K562 (cell line): ENCODE results near the gene PLAAT4. TPM values are rescaled to one million over a fixed set of nuclear protein-coding genes. Genes with fewer than 3 reads are reported as not detected.

Experiments used
- E2F4 ChIP-seq: sonication (generic); formaldehyde crosslinking; IDR thresholded peaks from 2 replicates; pipeline ENCODE4 v1.8.0; 2022; ENCODE audit warnings: mild to moderate bottlenecking, low read depth, missing genetic modification reagents
- ESRRB ChIP-seq: fragments of 250-450 bp; sonication (Bioruptor Pico); IDR thresholded peaks from 2 replicates; pipeline ENCODE4 v1.5.0; 2020; ENCODE audit warnings: mild to moderate bottlenecking, moderate library complexity, borderline replicate concordance
- FOXP1 ChIP-seq: sonication (generic); formaldehyde crosslinking; IDR thresholded peaks from 2 replicates; pipeline ENCODE4 v1.8.0; 2022; ENCODE audit warnings: mild to moderate bottlenecking, missing genetic modification reagents
- SIN3B ChIP-seq: fragments of 450-650 bp; IDR thresholded peaks from 2 replicates; pipeline ENCODE4 v1.6.1; 2017; ENCODE audit warnings: low read depth, mild to moderate bottlenecking, moderate library complexity
- TEAD1 ChIP-seq, 2 experiments: fragments of 450-650 bp in 1 of 2; sonication (generic) in 1 of 2; formaldehyde crosslinking; IDR thresholded peaks; 2 replicates each; pipeline versions ENCODE4 v1.4.0 to v1.8.0; 2020 to 2022; ENCODE audit warnings: mild to moderate bottlenecking in 2 of 2, missing genetic modification reagents in 1 of 2
- ZNF165 ChIP-seq: fragments of 250-450 bp; sonication (Bioruptor Pico); IDR thresholded peaks from 2 replicates; pipeline ENCODE4 v1.4.0; 2020; ENCODE audit warnings: borderline replicate concordance
- ZNF589 ChIP-seq: fragments of 200-800 bp; sonication (Bioruptor generic); IDR thresholded peaks from 2 replicates; pipeline ENCODE4 v1.6.1; 2016; ENCODE audit warnings: low read depth, missing genetic modification characterization, missing compliant biosample characterization
- ZNF609 ChIP-seq: sonication (generic); formaldehyde crosslinking; IDR thresholded peaks from 2 replicates; pipeline ENCODE4 v1.8.1; 2023; ENCODE audit warnings: missing genetic modification reagents, mild to moderate bottlenecking, borderline replicate concordance
- polyA plus RNA-seq, 8 experiments: library from polyadenylated mRNA; depleted of rRNA in 4 of 8; stranded (reverse) in 5 of 8; unstranded in 3 of 8; fragments of >200 nt; fragmentation: Nextera tagmentation in 2 of 8; fragmentation: Illumina TruSeq in 1 of 8; extraction: Ambion mirVana in 2 of 8; extraction: Trizol in 1 of 8; gene quantifications; 2 replicates each; pipeline versions ENCODE4 v1.2.1 to v1.2.3, GENCODE V29; 2011 to 2014; ENCODE audit warnings: inconsistent platforms in 1 of 8, missing spikeins in 1 of 8
- total RNA-seq, 7 experiments: library from RNA; depleted of rRNA in 6 of 7; stranded (reverse); fragments of >200 nt in 6 of 7; fragmentation: Illumina TruSeq in 2 of 7; extraction: Trizol in 2 of 7; gene quantifications; 2 replicates each; pipeline versions ENCODE4 v1.2.1 to v1.2.3, GENCODE V29; 2011 to 2021; ENCODE audit warnings: low replicate concordance in 1 of 7
- TF ChIP-seq, protein P1 (sequence below), 3 experiments: fragments of 200-800 bp in 1 of 3; fragments of 250-450 bp in 1 of 3; fragments of 450-650 bp in 1 of 3; sonication (Bioruptor Pico) in 1 of 3; sonication (Bioruptor generic) in 1 of 3; formaldehyde crosslinking in 1 of 3; IDR thresholded peaks; 2 replicates each; pipeline versions ENCODE4 v1.6.1 to v1.8.0; 2016 to 2022; ENCODE audit warnings: mild to moderate bottlenecking in 2 of 3, missing genetic modification characterization in 2 of 3, missing compliant biosample characterization in 1 of 3, moderate library complexity in 1 of 3
- TF ChIP-seq, protein P2 (sequence below): IDR thresholded peaks from 2 replicates; pipeline ENCODE4 v1.6.1; 2014; ENCODE audit warnings: antibody characterized with exemption

The PLAAT4 gene
- total and polyA plus RNA-seq, 9 of the 15 experiments (the other 6 are each of a cell fraction or from before 2014, with no cell fraction given) = 0.54 to 3.0 (median 1.3) TPM; not detected in 1

- TF ChIP-seq, protein P1, sequence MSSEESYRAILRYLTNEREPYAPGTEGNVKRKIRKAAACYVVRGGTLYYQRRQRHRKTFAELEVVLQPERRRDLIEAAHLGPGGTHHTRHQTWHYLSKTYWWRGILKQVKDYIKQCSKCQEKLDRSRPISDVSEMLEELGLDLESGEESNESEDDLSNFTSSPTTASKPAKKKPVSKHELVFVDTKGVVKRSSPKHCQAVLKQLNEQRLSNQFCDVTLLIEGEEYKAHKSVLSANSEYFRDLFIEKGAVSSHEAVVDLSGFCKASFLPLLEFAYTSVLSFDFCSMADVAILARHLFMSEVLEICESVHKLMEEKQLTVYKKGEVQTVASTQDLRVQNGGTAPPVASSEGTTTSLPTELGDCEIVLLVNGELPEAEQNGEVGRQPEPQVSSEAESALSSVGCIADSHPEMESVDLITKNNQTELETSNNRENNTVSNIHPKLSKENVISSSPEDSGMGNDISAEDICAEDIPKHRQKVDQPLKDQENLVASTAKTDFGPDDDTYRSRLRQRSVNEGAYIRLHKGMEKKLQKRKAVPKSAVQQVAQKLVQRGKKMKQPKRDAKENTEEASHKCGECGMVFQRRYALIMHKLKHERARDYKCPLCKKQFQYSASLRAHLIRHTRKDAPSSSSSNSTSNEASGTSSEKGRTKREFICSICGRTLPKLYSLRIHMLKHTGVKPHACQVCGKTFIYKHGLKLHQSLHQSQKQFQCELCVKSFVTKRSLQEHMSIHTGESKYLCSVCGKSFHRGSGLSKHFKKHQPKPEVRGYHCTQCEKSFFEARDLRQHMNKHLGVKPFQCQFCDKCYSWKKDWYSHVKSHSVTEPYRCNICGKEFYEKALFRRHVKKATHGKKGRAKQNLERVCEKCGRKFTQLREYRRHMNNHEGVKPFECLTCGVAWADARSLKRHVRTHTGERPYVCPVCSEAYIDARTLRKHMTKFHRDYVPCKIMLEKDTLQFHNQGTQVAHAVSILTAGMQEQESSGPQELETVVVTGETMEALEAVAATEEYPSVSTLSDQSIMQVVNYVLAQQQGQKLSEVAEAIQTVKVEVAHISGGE (CRISPR knock-in tag; IDR thresholded peaks at IDR 0.05) = peak in 1 of 3 experiments; percentile 61; a peak in 1 of 6 replicates
- TF ChIP-seq, protein P2, sequence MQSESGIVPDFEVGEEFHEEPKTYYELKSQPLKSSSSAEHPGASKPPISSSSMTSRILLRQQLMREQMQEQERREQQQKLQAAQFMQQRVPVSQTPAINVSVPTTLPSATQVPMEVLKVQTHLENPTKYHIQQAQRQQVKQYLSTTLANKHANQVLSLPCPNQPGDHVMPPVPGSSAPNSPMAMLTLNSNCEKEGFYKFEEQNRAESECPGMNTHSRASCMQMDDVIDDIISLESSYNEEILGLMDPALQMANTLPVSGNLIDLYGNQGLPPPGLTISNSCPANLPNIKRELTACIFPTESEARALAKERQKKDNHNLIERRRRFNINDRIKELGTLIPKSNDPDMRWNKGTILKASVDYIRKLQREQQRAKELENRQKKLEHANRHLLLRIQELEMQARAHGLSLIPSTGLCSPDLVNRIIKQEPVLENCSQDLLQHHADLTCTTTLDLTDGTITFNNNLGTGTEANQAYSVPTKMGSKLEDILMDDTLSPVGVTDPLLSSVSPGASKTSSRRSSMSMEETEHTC = no peak
- no peak for TF ChIP-seq FOXP1 (CRISPR knock-in tag)
- no peak for TF ChIP-seq TEAD1 (CRISPR knock-in tag; IDR thresholded peaks at IDR 0.05)
- no peak for TF ChIP-seq ZNF165 (CRISPR knock-in tag)
- no peak for TF ChIP-seq ZNF609 (CRISPR knock-in tag)
- no peak for TF ChIP-seq ESRRB (CRISPR knock-in tag)
- TF ChIP-seq SIN3B = no peak
- TF ChIP-seq ZNF589 = no peak
- TF ChIP-seq E2F4 (CRISPR knock-in tag) = no peak
Observed at GRCh38 chr11:63573881-63574855, 37.6 kb downstream of the PLAAT4 start (continued).
